DMS 273 (cell line): ENCODE data around the gene RANBP3L.
"Not testable (repeated sequence)": the region's sequence is repeated elsewhere in the genome, so short reads cannot be mapped to it uniquely, and the experiment has no call there.

Source experiments
- DNase-seq: peaks from one replicate; lab custom pipeline; 2025; ENCODE audit not compliant: unreplicated experiment; lab: John Stamatoyannopoulos, UW

Gene RANBP3L

DNA sequence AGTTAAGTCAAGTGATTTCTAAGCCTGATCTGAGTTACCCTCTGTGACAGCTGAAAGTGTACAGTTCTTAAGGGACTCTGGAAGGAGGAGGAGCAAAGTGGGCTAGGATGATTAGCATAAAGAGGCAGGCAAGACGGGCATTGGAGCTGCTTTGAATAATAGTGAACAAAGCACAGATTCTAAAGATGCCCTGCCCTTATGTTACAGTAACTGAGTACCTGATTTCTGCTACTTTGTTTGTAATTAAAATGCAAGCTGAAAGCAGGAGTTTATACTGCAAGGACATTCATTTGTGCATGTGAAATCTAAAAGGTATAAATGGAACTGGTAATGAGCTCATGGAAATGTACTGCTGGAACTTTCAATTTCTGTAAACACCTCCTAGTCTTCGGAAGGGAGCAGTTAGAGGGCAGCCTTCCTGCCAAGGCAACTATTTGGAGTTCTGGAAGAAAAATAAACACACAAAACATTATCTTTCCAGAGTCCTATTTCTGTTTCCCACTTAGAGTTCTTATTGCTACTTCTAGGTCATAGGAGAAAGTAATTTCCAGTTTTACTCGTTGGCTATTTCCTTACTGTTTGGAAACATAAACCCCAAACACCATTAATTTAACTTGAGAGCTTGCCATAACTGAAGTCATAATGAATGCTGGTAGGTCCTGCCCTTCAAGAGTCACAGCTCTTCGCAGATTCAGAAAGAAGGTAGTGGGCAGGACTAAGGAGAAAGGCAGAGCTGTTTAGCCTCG is at the start of gene RANBP3L:
RANBP3L (minus strand) TSS at position 45 of the 746 bp plus-strand sequence. CDS start 486 bp downstream, outside the sequence.
- peak; percentile 74 for DNase-seq

- no peak for DNase-seq
Measured at GRCh38 chr5:36346896-36347690, 45.4 kb upstream of the RANBP3L start.

DNA sequence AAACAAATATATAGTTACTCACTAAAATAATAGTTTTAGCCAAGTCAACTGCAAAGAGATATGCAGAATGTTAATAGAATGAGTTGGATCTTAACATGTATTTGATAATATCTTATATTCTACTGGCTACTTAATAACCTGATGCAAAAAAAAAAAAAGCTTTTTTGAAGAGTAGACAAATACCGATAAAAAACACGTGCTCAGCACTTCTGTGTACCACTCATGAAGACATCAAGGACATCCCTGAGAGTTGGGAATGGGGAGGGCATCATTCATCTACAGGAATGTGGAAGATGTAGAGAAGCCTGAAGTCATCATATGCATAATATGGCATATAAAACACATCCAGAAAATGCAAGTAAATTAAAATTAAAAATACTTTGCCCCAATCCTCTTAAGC is 43.2 kb upstream of the RANBP3L start:
- no peak for DNase-seq

GRCh38 chr5:36341720-36342119 is 40.0 kb upstream of the RANBP3L start:
- not testable (repeated sequence) for DNase-seq

- no peak for DNase-seq
Measured at GRCh38 chr5:36337597-36337996, 35.9 kb upstream of the RANBP3L start.

- no peak for DNase-seq
Measured at GRCh38 chr5:36334315-36334714, 32.6 kb upstream of the RANBP3L start.

- DNase-seq, result not testable (repeated sequence)
Measured at GRCh38 chr5:36332720-36333119, 31.0 kb upstream of the RANBP3L start.

DNA sequence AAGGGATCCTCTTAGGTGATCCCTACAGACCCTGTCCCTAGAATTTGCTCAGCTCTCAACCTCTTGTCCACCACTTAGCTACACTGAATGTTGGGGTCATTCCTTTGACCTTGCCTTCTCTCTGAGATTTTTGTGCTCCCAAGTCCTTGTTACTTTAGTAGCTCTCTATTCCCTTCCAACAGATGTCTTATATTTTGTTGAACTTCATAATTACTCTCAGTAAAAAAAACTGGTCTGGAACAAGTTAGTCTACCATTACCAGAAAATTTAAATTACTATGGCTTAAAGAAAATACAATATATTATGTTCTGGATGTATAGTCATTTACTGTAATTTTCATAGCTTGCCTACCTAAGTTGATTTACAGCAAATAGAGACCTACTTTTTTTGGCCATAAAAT is 23.5 kb upstream of the RANBP3L start:
- DNase-seq, result no peak

- peak; percentile 17 for DNase-seq
Measured at GRCh38 chr5:36323926-36324781, 22.5 kb upstream of the RANBP3L start.

DNA sequence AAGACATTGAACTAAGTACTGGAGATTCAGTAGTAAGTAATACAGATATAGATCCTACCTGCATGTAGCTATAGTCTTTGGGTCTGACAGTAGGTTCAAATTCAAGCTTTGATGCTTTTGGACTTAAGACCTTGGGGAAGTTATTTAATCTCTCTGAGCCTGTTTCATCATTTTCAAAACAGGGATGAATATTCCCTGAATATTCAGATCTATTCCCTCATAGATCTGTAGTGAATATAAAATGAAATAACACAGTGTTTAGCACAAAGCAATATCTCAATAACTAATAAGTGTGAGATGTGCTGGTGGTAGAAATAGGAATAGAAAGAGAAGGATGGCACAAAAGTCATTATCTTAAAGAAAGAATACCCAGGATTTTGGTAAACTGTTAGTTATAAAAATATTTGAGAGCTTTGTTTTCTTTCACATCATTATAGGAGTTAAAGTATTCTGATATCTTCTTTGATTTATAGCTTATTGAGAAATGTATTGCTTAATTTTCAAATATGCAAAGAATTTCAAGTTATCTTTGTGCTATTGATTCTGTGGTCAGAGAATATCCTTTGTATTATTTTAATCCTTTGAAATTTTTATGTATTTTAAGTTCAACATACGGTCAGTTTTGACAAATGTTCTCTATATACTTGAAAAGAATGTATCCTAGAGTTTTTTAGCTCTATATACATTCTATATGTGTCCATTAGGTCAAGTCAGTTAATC is 11.4 kb upstream of the RANBP3L start:
- DNase-seq, result no peak

- DNase-seq, result no peak
Measured at GRCh38 chr5:36311956-36312355, 10.3 kb upstream of the RANBP3L start.

DNA sequence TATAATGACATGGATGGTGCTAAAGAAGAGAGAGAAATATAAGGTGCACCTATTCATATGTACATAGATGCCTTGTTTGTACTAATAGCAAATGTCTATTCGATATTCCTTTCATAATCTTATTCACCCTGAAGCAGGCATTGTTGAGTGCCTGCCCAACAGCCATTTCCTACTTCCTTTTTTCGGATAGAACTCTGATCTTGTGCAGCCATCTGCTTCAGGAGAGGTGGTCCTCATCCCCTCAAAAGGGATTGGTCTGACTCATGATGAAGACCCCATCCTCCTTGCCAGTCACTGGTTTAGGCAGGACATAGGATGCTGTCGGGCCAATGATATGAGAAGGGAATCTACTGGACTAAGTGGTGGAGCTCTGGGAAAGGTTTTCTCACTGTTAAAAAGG is 8.4 kb upstream of the RANBP3L start:
- no peak for DNase-seq

- DNase-seq, result peak; percentile 90
Measured at GRCh38 chr5:36305571-36306326, 4.0 kb upstream of the RANBP3L start.

DNA sequence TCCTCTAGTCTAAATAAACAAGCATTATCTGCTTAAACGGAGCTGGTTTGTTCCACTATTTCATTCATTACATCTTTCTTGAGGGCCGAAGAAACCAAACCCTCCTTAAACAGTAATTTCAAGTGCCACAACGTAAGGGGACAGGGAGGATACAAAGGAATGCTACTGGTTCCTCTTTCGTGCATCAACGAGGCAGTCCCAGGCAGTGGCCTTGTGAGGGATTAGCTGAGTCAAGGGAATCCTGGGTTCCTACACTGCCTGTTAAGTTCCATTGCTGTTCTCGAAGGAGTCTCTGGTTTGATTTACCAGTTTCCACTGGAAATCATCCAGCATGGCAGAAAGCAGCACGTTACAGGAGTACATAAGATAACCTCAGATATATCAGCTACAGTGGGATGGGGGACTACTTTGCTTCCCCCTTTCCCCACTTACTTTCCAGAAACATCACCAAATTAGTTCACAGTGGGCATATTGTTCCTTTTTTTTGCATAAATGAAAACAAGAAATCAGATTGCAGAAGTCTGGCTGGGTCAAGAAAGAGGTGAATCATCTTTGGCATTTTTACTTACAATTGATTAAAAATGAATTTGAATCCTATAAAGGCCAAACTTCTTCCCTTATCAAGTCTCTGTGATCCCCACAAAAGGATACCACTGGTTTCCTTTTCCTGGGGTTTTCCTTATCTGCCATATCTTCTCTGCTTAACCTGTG is 2.5 kb upstream of the RANBP3L start:
- no peak for DNase-seq

DNA sequence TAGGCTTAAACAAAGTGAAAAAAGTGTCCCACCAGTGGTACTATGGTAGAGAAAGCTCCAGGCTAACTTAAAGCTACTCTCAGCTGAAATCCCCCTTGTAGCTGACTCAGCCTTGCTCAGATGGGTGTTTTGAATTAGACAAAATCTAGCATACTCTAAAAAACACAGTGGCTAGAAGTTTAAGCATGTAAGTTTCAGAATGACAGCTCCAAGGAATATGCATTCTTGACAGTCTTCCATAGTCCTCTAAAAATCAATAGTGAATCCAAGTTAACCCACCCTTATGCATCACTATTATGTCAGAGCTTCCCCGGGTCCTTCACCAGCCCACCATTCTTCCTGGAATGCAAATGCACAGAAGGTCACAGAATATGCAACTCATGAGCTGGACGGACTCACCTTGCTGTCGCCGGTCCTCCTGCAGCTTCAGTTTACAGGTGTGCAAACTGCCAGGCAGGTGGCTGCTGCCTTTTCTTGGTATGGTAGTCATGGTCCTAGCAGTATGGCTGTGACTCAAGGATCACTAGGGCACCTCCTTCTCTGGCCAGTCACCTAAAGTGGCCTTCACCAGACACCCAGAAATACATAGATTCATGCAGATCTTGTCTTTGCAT is 668 bp downstream of the RANBP3L start:
- DNase-seq, result no peak

DNA sequence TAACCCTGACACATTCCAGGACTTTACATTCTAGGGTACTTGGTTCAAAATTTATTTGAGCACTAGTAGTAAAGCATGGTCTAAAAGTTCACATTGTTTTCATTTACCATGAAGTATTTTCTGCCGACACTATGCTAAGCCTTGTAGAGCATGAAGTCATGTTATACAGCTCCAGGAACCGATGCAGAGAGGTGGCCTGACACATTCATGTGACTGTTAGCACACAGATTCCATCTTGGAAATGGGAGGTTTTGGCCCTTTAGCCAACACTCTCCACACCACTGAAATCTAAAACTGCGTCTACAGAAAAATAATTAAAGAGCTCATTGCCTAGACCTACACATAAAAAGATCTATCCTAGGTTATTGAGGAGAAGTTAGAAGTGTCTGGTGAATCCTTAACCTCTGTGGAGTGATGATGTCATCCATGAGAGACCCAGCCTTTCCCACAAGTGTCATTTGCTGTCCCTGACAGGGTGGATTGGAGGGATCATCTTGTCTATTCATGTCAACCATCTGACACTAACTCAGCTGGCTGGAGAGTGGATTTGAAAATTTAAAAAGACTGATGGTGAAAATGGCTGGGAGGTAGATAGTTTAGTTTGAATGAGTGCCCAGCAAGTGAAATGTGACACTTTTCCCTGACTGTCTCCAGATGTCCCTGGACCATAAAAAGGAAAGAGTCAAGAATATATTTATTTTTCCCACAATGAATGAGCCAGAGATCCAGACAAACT is 1.3 kb downstream of the RANBP3L start:
- DNase-seq, result peak; percentile 63

- DNase-seq, result no peak
Measured at GRCh38 chr5:36298552-36298951, 3.1 kb downstream of the RANBP3L start.

GRCh38 chr5:36297653-36298052 is 4.0 kb downstream of the RANBP3L start:
- DNase-seq, result no peak
